RKO (cell line): ENCODE measurements around the gene GDNF.
"Not testable (repeated sequence)": the region's sequence is repeated elsewhere in the genome, so short reads cannot be mapped to it uniquely, and the experiment has no call there.

Experiments used
- DNase-seq: peaks from one replicate; pipeline ENCODE4 v3.0.0-alpha.2; 2016; ENCODE audit warnings: low spot score

The GDNF gene

DNA sequence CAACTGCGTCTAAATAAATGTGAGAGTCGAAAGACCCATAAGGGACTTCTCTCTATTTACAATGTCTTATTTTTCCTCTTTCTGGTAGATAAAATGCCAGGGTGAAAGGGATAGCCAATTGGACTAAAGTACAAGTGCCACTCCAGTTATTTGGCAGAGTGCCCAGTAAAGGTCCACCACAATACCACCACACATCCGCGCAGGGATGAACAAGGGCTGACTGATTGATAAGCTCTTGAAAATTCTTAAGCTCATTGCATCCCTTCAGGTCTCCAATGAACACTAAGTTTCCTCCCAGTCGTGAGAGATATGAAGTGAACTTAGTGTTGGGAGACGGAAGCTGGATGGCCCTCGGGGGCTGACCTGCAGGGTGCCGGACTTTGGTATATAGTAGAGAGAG is 58.4 kb downstream of the GDNF start:
- not testable (repeated sequence) for DNase-seq

DNA sequence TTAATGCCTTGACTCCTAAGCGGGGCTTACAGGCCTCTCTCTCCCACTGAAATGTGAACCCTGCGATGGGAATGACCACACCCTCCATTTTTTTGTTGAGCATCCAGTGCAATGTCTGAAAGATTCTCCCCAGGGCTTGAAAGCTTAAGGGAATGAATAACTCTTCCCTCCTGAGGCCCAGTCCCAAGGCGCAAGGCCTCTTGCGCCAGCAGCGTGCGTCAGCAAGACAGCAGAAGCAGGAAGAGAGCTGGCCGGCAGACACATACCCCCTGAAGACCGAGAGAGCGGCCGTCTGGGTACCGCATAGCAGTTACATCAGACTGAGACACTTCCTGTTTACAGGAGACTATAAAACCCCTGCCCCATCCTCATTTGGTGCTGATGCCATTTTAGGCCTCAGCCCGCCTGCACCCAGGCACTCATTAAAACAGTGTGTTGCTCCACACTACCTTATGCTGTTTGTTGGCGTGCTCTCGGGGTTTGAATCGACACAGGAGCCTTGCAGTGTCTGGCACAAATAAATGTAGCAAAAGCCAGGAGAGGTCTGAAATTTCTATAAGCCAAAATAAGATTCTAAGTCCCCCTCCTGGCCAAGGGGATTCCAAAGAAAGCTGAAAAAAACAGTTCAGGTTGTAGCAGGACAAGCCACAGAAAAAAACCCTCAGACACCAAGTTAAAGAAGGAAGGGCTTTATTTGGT is 62.3 kb downstream of the GDNF start:
- no peak for DNase-seq

DNA sequence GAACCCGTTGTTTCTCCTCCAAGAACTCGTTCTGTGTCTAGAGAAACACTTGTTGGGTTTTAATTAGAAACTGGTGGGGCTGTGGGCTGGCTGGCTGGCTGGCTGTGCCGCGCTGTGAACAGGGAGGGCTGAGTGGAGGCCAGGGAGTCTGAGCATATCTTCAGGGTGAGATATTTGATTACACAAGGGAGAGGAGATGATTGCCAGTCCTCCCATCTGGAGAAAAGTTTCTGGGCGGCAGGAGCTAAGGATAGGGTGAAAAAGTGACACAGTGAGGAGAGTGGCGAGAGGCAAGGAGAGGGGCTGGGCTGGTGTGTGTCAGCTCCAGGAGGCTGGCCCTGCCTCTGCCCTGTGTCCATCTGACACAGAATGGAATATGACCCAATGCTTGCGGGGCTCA is 63.0 kb downstream of the GDNF start:
- no peak for DNase-seq

DNA sequence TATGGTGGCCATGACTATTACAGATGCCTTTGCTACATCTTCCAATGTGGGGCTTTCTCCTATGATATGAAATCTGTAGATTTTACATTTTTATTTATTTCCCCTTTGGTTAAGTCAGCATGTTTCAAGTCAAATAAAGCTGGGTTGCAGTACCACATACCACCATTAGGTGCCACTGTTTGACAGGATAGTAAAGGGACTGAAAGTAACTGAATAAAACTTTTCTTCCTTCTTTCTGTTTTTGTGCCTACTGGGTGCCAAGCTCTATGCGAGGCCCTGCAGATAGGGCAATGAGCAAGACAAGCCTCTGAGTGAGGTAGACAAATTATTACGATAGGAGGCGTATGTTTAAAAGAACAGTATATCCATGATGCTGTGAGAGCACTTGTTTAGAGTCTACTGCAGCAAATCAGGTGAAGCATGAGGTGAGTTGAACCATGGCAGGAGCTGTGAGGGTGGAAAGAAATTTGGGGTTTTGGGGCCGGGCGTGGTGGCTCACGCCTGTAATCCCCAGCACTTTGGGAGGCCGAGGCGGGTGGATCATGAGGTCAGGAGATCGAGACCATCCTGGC is 64.8 kb downstream of the GDNF start:
- DNase-seq: no peak

DNA sequence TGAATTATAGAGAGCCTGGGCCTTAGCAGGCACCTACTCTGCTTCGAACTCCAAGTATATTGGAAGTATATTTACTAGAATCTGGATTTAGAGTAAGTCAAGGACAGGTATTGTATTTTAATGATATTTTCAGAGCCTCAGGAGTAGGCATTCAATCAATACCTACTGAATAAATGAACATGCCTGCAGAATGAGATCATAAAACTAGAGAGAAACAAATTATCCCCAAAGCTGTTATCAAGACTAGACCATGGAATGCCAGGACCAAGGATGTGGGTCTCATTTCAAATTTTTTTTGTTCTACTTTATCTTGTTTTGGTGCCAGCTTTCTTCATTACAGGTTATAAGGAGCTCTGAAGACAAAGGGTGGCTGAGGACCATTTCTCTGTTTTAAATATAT is 66.0 kb downstream of the GDNF start:
- DNase-seq: no peak

DNA sequence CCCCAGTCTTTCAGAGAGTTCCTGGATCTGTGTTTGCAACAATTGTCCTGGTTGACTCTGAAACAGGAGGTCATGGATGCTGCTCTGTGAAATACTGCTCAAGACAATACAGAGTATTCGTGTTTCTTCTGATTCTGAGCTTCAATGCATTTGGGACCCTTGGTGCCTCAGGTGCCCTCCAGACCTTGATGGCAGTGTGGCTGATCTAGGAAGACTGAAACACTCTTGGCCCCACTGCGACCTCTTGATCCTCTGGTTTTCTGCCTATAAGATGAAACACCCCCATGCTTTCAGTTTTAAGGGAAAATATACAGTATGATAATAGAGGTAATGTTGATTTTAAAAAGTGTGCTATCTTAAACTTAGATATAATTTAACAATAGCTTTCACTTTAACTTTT is 67.6 kb downstream of the GDNF start:
- DNase-seq: no peak

- peak; percentile 12 for DNase-seq
Observed at GRCh38 chr5:37771731-37772130, 68.1 kb downstream of the GDNF start.

GRCh38 chr5:37771203-37771611 is 68.6 kb downstream of the GDNF start:
- no peak for DNase-seq

- no peak for DNase-seq
Observed at GRCh38 chr5:37770786-37771185, 69.1 kb downstream of the GDNF start.

GRCh38 chr5:37769840-37770239 is 70.0 kb downstream of the GDNF start:
- DNase-seq: no peak

GRCh38 chr5:37769108-37769507 is 70.7 kb downstream of the GDNF start:
- DNase-seq: no peak

- no peak for DNase-seq
Observed at GRCh38 chr5:37768371-37768770, 71.5 kb downstream of the GDNF start.

DNA sequence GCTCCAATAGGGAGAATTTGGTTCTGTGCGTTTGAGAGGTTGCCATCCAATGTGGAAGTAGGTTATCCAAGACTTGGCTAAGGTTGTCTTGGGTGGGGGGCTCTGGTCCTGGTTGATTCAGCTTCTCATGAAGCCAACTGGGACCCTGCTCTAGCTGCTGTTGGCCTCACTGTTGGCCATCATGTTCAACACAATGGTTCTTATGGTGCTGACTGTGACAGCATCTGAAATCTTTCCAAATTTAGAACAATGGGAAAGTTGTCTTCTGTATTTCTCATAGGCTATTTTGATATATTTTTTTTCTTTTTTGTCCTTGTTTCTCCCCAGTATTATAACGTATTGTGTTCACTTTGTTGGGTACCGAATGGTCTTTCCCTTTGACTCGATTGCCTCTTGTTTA is 71.9 kb downstream of the GDNF start:
- no peak for DNase-seq

DNA sequence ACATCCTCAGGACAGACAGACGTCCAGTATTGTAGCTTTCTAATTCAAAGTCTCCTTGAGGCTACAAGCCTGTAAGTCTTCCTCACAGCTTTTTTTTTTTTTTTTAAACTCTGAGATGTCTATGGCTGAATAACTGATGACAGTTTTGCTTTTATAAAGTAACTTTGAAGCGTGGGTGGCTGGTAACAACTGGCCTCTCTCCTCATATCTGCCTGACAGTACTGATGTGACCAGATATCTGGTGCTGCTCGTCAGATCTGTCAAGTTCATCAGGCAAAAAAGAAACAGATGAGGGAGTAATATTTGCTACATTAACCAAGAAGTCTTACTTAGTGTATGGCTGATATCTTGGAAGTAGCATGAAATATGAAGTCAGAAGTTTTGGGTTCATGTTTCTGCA is 72.6 kb downstream of the GDNF start:
- no peak for DNase-seq
